Effector memory CD4-positive, alpha-beta T cell (primary cell): ENCODE data around the gene ATL1.

Experiments used
- DNase-seq, 3 donors: peaks; one replicate each; pipeline ENCODE4 v3.0.0-alpha.2; 2020
- H3K27ac ChIP-seq: 2 replicates; pipeline ENCODE4 v1.7.0; 2013; ENCODE audit warnings: mild to moderate bottlenecking, low read length, moderate library complexity; ENCODE audit not compliant: insufficient read depth, poor library complexity, severe bottlenecking
- H3K27me3 ChIP-seq: replicated peaks from 2 replicates; pipeline ENCODE4 v1.7.0; 2013; ENCODE audit warnings: mild to moderate bottlenecking, low read length; ENCODE audit not compliant: insufficient read depth, control insufficient read depth, poor library complexity, severe bottlenecking
- H3K36me3 ChIP-seq: 2 replicates; pipeline ENCODE4 v1.7.0; 2013; ENCODE audit warnings: mild to moderate bottlenecking, low read length, moderate library complexity; ENCODE audit not compliant: control insufficient read depth, insufficient read depth
- H3K4me1 ChIP-seq: 2 replicates; pipeline ENCODE4 v1.7.0; 2013; ENCODE audit warnings: low read length, mild to moderate bottlenecking; ENCODE audit not compliant: control insufficient read depth, insufficient read depth, poor library complexity, severe bottlenecking
- H3K4me3 ChIP-seq: 2 replicates; pipeline ENCODE4 v1.7.0; 2013; ENCODE audit warnings: low read length, low read depth, mild to moderate bottlenecking; ENCODE audit not compliant: insufficient read depth, poor library complexity, severe bottlenecking
- H3K9me3 ChIP-seq: 2 replicates; pipeline ENCODE4 v1.7.0; 2013; ENCODE audit warnings: mild to moderate bottlenecking, low read length, moderate library complexity; ENCODE audit not compliant: control insufficient read depth

ATL1 gene

DNA sequence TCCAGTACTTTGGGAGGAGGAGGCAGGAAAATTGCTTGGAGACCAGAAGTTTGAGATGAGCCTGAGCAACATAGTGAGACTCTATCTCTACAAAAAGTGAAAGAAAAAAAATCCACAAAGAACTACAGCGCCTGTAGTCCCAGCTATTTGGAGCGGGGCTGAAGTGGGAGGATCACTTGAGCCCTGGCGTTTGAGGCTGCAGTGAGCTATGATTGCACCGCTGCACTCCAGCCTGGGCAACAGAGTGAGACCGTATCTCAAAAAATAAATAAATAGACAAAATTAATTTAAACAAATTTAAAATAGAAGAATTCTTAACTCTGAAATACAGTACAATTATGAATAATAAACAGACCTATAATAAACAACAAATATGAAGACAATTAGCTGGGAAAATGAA, 40.9 kb downstream of the ATL1 start:
- Histone ChIP-seq H3K4me1 (no peaks in the 10 kb centered on the region), H3K4me3 (no peak overlapping the region), H3K36me3 (no peaks in the 10 kb centered on the region), H3K27me3 (no peaks in the 10 kb centered on the region), H3K9me3 (no peaks in the 10 kb centered on the region), H3K27ac (no peak overlapping the region)
- DNase-seq: no peak

DNA sequence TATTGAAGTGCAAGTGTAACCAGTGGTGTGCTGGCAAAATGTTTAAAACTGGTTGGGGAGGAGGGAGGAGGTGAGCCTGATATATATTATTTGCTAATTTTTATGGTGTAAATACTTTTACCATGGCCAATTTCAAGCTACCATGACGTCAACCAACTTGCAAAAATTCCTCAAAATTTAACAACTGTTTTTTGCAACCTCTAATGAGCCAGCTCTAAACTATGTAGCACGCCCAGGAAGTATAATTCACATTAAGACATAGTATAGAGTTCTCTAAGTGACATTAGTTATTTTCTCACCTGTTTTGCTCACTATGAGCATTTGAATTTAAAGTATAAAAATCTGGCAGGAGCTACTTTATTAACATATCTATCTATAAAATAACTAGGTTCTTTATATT, 41.4 kb downstream of the ATL1 start:
- Histone ChIP-seq H3K27me3 (no peaks in the 10 kb centered on the region), H3K4me1 (no peaks in the 10 kb centered on the region), H3K9me3 (no peaks in the 10 kb centered on the region), H3K4me3 (no peak overlapping the region), H3K36me3 (no peaks in the 10 kb centered on the region), H3K27ac (no peak overlapping the region)
- no peak for DNase-seq

GRCh38 chr14:50602035-50602434, 42.1 kb downstream of the ATL1 start:
- no peaks in the 10 kb centered on the region for H3K36me3 ChIP-seq
- no peaks in the 10 kb centered on the region for H3K27me3 ChIP-seq
- H3K9me3 ChIP-seq: no peaks in the 10 kb centered on the region
- no peaks in the 10 kb centered on the region for H3K4me1 ChIP-seq
- no peak overlapping the region for H3K27ac ChIP-seq
- DNase-seq: no peak
- H3K4me3 ChIP-seq: no peak overlapping the region

- Histone ChIP-seq H3K9me3 (no peaks in the 10 kb centered on the region), H3K4me1 (no peaks in the 10 kb centered on the region), H3K27ac (no peak overlapping the region), H3K27me3 (no peaks in the 10 kb centered on the region), H3K36me3 (no peaks in the 10 kb centered on the region), H3K4me3 (no peak overlapping the region)
- no peak for DNase-seq
These were observed 43.6 kb downstream of the ATL1 start for GRCh38 chr14:50603565-50603964.

DNA sequence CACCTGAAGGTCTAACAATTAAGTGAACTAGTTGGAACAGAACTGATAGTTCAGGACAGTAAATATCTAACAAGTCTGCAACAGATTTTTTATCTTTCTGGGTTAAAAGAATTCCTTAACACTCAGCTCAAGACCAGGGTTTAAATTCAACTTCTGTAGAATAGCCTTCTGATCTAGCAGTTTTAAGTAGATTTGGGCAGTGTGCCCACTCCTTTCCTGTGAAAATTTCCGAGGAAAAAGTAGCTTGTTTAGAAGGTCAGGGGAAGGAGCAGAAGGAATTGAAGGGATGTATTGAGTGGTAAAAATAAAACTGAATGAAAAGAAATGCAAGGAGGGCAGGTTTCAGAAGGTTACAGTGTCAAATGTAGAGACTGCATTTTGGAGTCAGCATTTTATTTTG, 45.8 kb downstream of the ATL1 start:
- no peaks in the 10 kb centered on the region for H3K9me3 ChIP-seq
- H3K36me3 ChIP-seq: no peaks in the 10 kb centered on the region
- no peak for DNase-seq
- H3K4me1 ChIP-seq: no peaks in the 10 kb centered on the region
- H3K27ac ChIP-seq: no peak overlapping the region
- H3K27me3 ChIP-seq: no peaks in the 10 kb centered on the region
- no peak overlapping the region for H3K4me3 ChIP-seq

DNA sequence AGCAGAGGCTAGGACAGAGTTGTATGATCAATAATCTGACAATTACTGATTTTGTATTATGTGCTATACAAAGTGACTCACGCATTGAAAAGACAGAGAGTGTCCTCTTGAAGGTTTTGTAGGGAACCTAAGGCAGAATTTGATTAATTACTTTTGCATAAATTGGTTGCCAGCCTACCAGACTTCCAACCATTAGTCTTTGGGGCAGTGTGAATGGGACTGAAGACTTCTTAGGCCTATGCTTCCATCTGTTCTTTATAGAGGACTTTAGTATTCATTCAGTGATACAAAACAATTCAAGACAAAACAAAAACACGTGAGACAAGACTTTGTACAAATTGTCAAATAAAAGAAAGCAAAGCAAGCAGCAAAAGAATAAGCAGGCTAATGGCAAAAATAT, 46.5 kb downstream of the ATL1 start:
- Histone ChIP-seq H3K36me3 (no peaks in the 10 kb centered on the region), H3K9me3 (no peaks in the 10 kb centered on the region), H3K4me3 (no peak overlapping the region), H3K27me3 (no peaks in the 10 kb centered on the region), H3K27ac (no peak overlapping the region), H3K4me1 (no peaks in the 10 kb centered on the region)
- no peak for DNase-seq

- Histone ChIP-seq H3K27ac (no peak overlapping the region), H3K4me1 (no peaks in the 10 kb centered on the region)
- DNase-seq: no peak
These were observed 47.2 kb downstream of the ATL1 start for GRCh38 chr14:50607181-50607580.

GRCh38 chr14:50607761-50608160, 47.8 kb downstream of the ATL1 start:
- no peaks in the 10 kb centered on the region for H3K9me3 ChIP-seq
- no peaks in the 10 kb centered on the region for H3K36me3 ChIP-seq
- DNase-seq: no peak
- H3K27ac ChIP-seq: no peak overlapping the region
- H3K27me3 ChIP-seq: no peaks in the 10 kb centered on the region
- H3K4me1 ChIP-seq: no peaks in the 10 kb centered on the region
- H3K4me3 ChIP-seq: no peak overlapping the region

More at GRCh38 chr14:50607181-50607580, 47.2 kb downstream of the ATL1 start:
- Histone ChIP-seq H3K36me3 (no peaks in the 10 kb centered on the region), H3K9me3 (no peaks in the 10 kb centered on the region), H3K4me3 (no peak overlapping the region), H3K27me3 (no peaks in the 10 kb centered on the region)

GRCh38 chr14:50608302-50608851, 48.4 kb downstream of the ATL1 start:
- no peaks in the 10 kb centered on the region for H3K27me3 ChIP-seq
- no peaks in the 10 kb centered on the region for H3K36me3 ChIP-seq
- H3K27ac ChIP-seq: no peak overlapping the region
- H3K4me3 ChIP-seq: no peak overlapping the region
- no peaks in the 10 kb centered on the region for H3K9me3 ChIP-seq
- DNase-seq: no peak
- H3K4me1 ChIP-seq: no peaks in the 10 kb centered on the region

DNA sequence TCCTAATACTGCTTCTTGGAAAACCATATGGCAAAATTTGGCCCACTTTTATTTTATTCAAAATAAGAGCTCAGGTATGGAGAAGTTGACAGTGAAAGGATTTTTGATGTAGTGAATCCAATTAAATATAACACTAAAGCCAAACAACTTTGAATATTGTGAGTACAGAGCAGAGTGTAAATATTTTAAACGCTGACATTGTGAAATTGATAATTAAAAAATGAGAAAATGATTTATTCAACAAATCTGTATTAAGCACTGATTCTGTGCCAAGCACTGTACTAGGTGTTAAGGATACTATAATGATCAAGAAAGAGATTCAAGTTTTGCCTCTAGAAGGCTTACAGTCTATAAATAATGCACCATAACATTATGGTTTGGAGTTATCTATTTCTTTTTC, 50.5 kb downstream of the ATL1 start:
- Histone ChIP-seq H3K4me1 (no peaks in the 10 kb centered on the region), H3K9me3 (no peaks in the 10 kb centered on the region), H3K27me3 (no peaks in the 10 kb centered on the region), H3K4me3 (no peak overlapping the region), H3K27ac (no peak overlapping the region), H3K36me3 (no peaks in the 10 kb centered on the region)
- no peak for DNase-seq

DNA sequence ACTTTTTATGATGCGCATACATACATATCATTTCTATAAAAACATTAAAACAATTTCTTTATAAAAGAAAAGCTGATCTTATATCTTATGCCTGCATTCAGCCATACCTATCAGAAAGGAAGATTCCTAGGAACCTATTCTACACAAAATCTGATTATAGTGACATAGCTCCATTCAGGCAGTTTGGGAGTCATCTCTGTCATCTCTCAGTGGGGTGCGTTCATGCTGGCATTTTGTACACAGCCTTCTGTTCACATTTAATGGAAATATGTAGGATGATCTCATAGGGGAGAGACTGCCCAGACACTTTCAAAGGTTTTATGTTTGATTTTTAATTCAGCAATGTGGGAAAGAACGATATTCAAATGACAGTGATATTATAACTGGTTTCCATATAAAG, 52.9 kb downstream of the ATL1 start:
- Histone ChIP-seq H3K9me3 (no peaks in the 10 kb centered on the region), H3K27me3 (no peaks in the 10 kb centered on the region), H3K27ac (no peak overlapping the region), H3K36me3 (no peaks in the 10 kb centered on the region), H3K4me3 (no peak overlapping the region), H3K4me1 (no peaks in the 10 kb centered on the region)
- no peak for DNase-seq
